Measurements from ENCODE around the gene DEPDC4. TPM values are rescaled to one million over a fixed set of nuclear protein-coding genes. Genes with fewer than 3 reads are reported as not detected.
"Not testable (repeated sequence)": the region's sequence is repeated elsewhere in the genome, so short reads cannot be mapped to it uniquely, and the experiment has no call there.

DEPDC4 gene
- total RNA-seq, 1 donor from 2014 or later, result not detected

GRCh38 chr12:100295764-100296555 is 29.1 kb upstream of the DEPDC4 start:
- DNase-seq (ENCODE audit: extremely low spot score in 2 of 2), result no peak
- peaks cover 0 to 40% of the 10 kb centered on the region in 2 donors for H3K36me3 ChIP-seq
- H3K27me3 ChIP-seq, result no peaks in the 10 kb centered on the region
- no peak overlapping the region for H3K27ac ChIP-seq
- no peak overlapping the region for H3K4me3 ChIP-seq
- no peak for TF ChIP-seq CTCF (IDR thresholded peaks at IDR 0.05)
- no peak for TF ChIP-seq POLR2AphosphoS5 (IDR thresholded peaks at IDR 0.05; ENCODE audit: insufficient read depth in 1 of 2, low read depth in 1 of 2)
- no peak for TF ChIP-seq POLR2A (IDR thresholded peaks at IDR 0.05)
- intact Hi-C loops (cut with DNase I), result no loop called here
- no peaks in the 10 kb centered on the region for H3K9me3 ChIP-seq
- H3K4me1 ChIP-seq, result no peaks in the 10 kb centered on the region

- H3K9me3 ChIP-seq; intact Hi-C loops (cut with DNase I); DNase-seq (ENCODE audit: extremely low spot score in 2 of 2); H3K27me3 ChIP-seq; H3K27ac ChIP-seq; H3K4me1 ChIP-seq; H3K4me3 ChIP-seq: not testable (repeated sequence)
- peaks cover 0 to 38% of the 10 kb centered on the region in 2 donors for H3K36me3 ChIP-seq
Observed at GRCh38 chr12:100294366-100294765, 27.5 kb upstream of the DEPDC4 start.

- intact Hi-C loops (cut with DNase I), result no loop called here
- Histone ChIP-seq H3K27ac (no peak overlapping the region), H3K4me3 (no peak overlapping the region), H3K9me3 (no peaks in the 10 kb centered on the region), H3K4me1 (no peaks in the 10 kb centered on the region), H3K36me3 (peaks cover 0 to 24% of the 10 kb centered on the region in 2 donors), H3K27me3 (no peaks in the 10 kb centered on the region)
- TF ChIP-seq POLR2AphosphoS5 (IDR thresholded peaks at IDR 0.05; ENCODE audit: insufficient read depth in 1 of 2, low read depth in 1 of 2), result no peak
- no peak for TF ChIP-seq CTCF (IDR thresholded peaks at IDR 0.05)
- TF ChIP-seq POLR2A (IDR thresholded peaks at IDR 0.05), result no peak
- DNase-seq (ENCODE audit: extremely low spot score in 2 of 2), result no peak
Observed at GRCh38 chr12:100293017-100293416, 26.1 kb upstream of the DEPDC4 start.

GRCh38 chr12:100290016-100290415 is 23.1 kb upstream of the DEPDC4 start:
- Histone ChIP-seq H3K4me3 (no peak overlapping the region), H3K9me3 (no peaks in the 10 kb centered on the region), H3K27ac (no peak overlapping the region), H3K27me3 (no peaks in the 10 kb centered on the region), H3K4me1 (no peaks in the 10 kb centered on the region), H3K36me3 (peaks cover 0 to 16% of the 10 kb centered on the region in 2 donors)
- DNase-seq (ENCODE audit: extremely low spot score in 2 of 2), result no peak
- TF ChIP-seq POLR2AphosphoS5 (IDR thresholded peaks at IDR 0.05; ENCODE audit: insufficient read depth in 1 of 2, low read depth in 1 of 2) (no peak), POLR2A (IDR thresholded peaks at IDR 0.05) (no peak), CTCF (IDR thresholded peaks at IDR 0.05) (no peak)
- intact Hi-C loops (cut with DNase I), result no loop called here

- intact Hi-C loops (cut with DNase I), result no loop called here
- no peak for DNase-seq (ENCODE audit: extremely low spot score in 2 of 2)
- Histone ChIP-seq H3K4me1 (no peaks in the 10 kb centered on the region), H3K27me3 (no peaks in the 10 kb centered on the region), H3K4me3 (no peak overlapping the region), H3K36me3 (peaks cover 0 to 18% of the 10 kb centered on the region in 2 donors), H3K9me3 (no peaks in the 10 kb centered on the region), H3K27ac (no peak overlapping the region)
- no peak for TF ChIP-seq POLR2A (IDR thresholded peaks at IDR 0.05)
- TF ChIP-seq CTCF (IDR thresholded peaks at IDR 0.05), result no peak
- TF ChIP-seq POLR2AphosphoS5 (IDR thresholded peaks at IDR 0.05; ENCODE audit: insufficient read depth in 1 of 2, low read depth in 1 of 2), result no peak
Observed at GRCh38 chr12:100289038-100289437, 22.2 kb upstream of the DEPDC4 start.

- intact Hi-C loops (cut with DNase I); H3K36me3 ChIP-seq; H3K4me1 ChIP-seq; H3K9me3 ChIP-seq; H3K27ac ChIP-seq; H3K4me3 ChIP-seq; DNase-seq (ENCODE audit: extremely low spot score in 2 of 2); H3K27me3 ChIP-seq: not testable (repeated sequence)
Observed at GRCh38 chr12:100284556-100284955, 17.7 kb upstream of the DEPDC4 start.
